Sigmoid colon (tissue), 4 donors: ENCODE data around the gene ATP5F1D.

Experiments used
- EP300 ChIP-seq, 4 donors: sonication (generic); formaldehyde crosslinking; IDR thresholded peaks; one replicate each; pipeline ENCODE4 v1.6.1; 2017; ENCODE audit warnings: antibody characterized with exemption in 4 of 4
- POLR2A ChIP-seq, 2 donors: fragments of 450-650 bp; IDR thresholded peaks; one replicate each; pipeline ENCODE4 v1.6.1; 2016; ENCODE audit warnings: antibody characterized with exemption in 2 of 2, mild to moderate bottlenecking in 2 of 2, moderate library complexity in 2 of 2
- TF ChIP-seq, protein P1 (sequence below), 4 experiments: fragments of 450-650 bp in 3 of 4; fragments of 200-600 bp in 1 of 4; IDR thresholded peaks; one replicate each; pipeline ENCODE4 v1.5.1; 2016 to 2019; ENCODE audit warnings: antibody characterized with exemption in 4 of 4, mild to moderate bottlenecking in 3 of 4, moderate library complexity in 2 of 4

DNA sequence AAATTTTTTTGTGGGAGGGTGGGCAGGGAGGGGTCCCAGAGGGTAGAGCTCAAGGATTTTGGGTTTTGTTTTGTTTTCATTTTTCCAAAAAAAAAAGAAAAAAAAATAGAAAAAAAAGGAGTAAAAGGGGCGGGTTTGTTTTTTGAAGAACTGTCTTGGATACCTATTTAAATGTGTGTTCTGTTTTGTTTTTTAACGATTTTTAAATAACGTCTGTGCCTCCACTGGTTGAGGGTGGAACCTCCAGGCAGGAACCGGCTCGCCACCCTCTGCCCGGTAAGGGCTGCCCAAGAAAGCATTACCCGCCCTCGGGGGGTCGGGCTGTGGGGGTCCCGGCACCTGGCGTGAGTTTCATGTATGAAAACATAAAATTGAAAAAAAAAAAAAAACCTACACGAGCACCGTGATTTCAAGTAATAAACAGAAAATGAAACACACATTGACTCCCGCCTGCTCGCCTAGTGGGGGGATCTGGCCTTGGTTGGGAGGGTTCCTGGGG is 17.2 kb downstream of the ATP5F1D start:
- TF ChIP-seq POLR2A (IDR thresholded peaks at IDR 0.05) (no peak), EP300 (IDR thresholded peaks at IDR 0.05) (no peak)
- TF ChIP-seq, protein P1, sequence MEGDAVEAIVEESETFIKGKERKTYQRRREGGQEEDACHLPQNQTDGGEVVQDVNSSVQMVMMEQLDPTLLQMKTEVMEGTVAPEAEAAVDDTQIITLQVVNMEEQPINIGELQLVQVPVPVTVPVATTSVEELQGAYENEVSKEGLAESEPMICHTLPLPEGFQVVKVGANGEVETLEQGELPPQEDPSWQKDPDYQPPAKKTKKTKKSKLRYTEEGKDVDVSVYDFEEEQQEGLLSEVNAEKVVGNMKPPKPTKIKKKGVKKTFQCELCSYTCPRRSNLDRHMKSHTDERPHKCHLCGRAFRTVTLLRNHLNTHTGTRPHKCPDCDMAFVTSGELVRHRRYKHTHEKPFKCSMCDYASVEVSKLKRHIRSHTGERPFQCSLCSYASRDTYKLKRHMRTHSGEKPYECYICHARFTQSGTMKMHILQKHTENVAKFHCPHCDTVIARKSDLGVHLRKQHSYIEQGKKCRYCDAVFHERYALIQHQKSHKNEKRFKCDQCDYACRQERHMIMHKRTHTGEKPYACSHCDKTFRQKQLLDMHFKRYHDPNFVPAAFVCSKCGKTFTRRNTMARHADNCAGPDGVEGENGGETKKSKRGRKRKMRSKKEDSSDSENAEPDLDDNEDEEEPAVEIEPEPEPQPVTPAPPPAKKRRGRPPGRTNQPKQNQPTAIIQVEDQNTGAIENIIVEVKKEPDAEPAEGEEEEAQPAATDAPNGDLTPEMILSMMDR (IDR thresholded peaks at IDR 0.05) = no peak
